LNCaP clone FGC (cell line): ENCODE data around the gene RNASE3.
"Not testable (repeated sequence)": the region's sequence is repeated elsewhere in the genome, so short reads cannot be mapped to it uniquely, and the experiment has no call there.

Source experiments
- DNase-seq: peaks from one replicate; pipeline ENCODE4 v3.0.0-alpha.2; 2011; ENCODE audit warnings: low read depth
- H3K4me3 ChIP-seq: 2 replicates; pipeline ENCODE4 v1.5.1; 2011; ENCODE audit warnings: mild to moderate bottlenecking, low read depth, low read length, control low read depth
- CTCF ChIP-seq: IDR thresholded peaks from 2 replicates; pipeline ENCODE4 v1.5.1; 2012; ENCODE audit warnings: mild to moderate bottlenecking; ENCODE audit not compliant: control insufficient read depth, insufficient read depth; ENCODE audit errors: extremely low read depth

The RNASE3 gene

GRCh38 chr14:20857630-20858261 lies 33.4 kb upstream of the RNASE3 start:
- H3K4me3 ChIP-seq: no peak overlapping the region
- TF ChIP-seq CTCF: peak; percentile 66
- DNase-seq: no peak

GRCh38 chr14:20866194-20866593 lies 25.0 kb upstream of the RNASE3 start:
- no peak for DNase-seq
- no peak overlapping the region for H3K4me3 ChIP-seq
- no peak for TF ChIP-seq CTCF

DNA sequence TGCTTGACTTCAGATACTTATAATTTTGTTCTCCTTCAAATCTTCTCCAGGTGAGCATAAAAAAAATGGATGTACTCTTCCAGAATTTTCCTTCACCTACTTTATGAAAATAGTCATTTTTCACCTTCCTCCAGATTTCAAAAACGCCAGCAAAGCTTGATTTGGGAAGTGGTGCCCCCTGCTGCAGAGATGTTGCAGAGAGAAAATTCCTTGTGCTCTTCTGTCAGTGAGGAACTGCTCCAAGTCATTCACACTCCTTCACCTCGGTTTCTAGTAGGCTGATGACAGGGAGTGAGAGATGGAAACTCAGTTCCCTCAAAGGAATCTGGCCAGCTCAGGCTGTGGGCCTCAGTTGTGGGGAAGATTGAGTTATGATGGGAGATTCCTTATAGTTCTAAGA lies 24.2 kb upstream of the RNASE3 start:
- peak; percentile 47 for TF ChIP-seq CTCF
- H3K4me3 ChIP-seq: no peak overlapping the region
- DNase-seq: no peak

- TF ChIP-seq CTCF: peak; percentile 73
- no peak overlapping the region for H3K4me3 ChIP-seq
- DNase-seq: no peak
Measured at GRCh38 chr14:20873370-20874177, 17.6 kb upstream of the RNASE3 start.

GRCh38 chr14:20877016-20877415 lies 14.2 kb upstream of the RNASE3 start:
- TF ChIP-seq CTCF: no peak
- DNase-seq: no peak
- no peak overlapping the region for H3K4me3 ChIP-seq

DNA sequence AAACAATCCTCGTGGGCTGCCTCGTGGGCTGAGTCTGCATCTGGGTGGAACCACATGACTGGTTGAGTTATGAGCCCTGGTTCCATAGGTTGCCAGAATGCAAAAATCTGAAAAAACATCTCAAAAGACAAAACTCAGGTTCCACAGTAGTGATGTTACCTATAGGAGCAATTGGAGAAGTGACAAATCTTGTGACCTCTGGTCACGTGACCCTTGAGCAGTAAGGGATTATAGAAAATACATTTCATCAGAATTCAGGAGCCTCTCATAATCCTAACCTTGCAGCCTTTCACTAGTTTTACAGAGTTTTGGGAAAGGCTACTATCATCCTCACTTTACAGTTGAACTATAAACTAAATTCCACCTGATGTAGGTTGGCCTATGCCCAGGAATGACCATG lies 12.5 kb upstream of the RNASE3 start:
- no peak for TF ChIP-seq CTCF
- no peak overlapping the region for H3K4me3 ChIP-seq
- no peak for DNase-seq

DNA sequence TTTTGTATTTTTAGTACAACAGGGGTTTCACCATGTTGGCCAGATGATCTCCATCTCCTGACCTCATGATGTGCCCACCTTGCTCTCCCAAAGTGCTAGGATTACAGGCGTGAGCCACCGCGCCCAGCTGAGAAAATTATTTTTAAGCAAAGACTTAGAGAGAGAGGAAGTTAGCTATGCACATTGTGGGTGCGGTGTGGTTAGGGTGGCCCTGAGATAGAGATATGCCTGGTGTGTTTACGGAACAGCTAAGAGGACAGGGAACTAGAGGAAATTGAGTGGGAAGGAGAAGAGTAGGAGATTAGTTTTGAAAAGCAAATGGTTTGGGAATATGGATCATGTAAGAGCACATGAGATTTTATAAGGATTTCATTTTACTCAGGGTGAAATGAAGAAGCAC lies 10.0 kb upstream of the RNASE3 start:
- DNase-seq, H3K4me3 ChIP-seq: not testable (repeated sequence)

DNA sequence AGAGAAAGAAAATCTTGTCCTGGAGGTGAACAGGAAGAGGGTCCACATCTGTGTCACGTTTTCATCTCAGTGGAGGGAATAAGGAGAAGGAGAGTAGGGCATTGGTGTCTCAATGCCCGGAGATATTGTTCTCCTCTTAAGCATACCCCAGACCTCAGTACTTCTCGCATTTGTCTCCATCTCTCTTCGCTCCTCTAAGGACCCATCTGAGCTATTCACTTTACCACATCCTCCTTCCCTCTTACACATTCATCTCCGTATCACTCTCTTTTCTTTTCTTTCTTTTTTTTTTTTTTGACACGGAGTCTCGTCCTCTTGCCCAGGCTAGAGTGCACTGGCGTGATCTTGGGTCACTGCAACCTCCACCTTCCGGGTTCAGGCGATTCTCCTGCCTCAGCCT lies 8.4 kb upstream of the RNASE3 start:
- H3K4me3 ChIP-seq, DNase-seq: not testable (repeated sequence)

GRCh38 chr14:20888411-20888810 lies 2.8 kb upstream of the RNASE3 start:
- H3K4me3 ChIP-seq, DNase-seq: not testable (repeated sequence)

DNA sequence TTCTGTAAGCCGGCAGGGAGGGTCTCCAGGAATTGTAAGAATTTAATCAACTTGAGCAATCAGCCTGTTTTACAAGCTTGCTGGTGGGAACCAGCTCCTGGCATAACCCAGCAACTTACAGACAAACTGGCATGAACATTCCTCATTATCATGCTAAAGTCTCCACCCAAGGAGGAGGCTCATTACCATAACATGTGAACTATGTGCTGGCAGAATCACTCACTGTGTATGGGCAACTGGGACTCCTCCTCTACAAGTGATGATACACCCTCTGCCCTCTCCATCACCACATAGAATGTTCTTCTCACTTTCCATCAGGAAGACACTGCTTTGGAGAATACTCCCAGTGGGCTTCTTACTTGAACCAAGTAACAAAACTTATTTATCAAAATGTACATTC lies 4.1 kb downstream of the RNASE3 start:
- not testable (repeated sequence) for DNase-seq, H3K4me3 ChIP-seq
